ENCODE results near the gene PRPF18.

The PRPF18 gene

DNA sequence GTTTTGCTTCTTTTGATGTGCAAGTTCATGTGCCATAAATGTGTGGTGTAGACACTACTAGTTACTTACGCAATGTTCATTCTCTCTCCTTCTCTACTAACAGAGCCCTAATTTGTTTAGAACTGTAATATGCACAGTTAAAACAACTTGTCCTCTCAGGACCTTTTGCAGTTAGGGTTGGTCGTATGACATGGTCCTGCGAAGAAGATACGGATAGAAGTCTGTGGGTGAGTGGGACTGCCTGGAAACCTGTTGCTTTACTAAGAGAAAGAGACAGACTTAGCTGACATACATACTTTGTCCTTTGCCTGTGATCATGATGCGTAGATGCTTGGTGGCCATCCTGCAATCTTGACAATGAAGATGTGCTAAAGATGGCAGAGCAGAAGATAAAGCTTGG lies 51.1 kb downstream of the PRPF18 start:
- DNase-seq (ENCODE audit: low read depth in 1 of 2, low spot score in 1 of 2): no peak

DNA sequence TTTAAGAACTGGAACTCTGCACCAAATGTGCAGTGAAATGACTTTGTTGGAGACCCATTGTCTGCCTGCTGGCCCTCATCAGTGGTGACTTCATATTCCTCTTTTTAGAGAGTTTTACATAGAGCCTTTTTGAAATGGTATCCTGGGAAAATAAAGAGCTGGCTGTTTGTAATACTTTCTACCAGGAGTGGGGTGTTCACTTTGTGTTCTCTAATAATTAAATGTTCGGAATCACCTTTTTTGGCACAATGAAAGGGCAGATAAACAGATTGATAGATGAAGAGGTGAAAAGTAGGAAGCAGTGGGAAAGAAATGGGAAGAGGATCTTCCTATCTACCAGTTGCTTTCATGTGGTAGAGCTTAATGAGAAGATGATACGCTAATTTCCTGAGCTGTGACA lies 55.5 kb downstream of the PRPF18 start:
- DNase-seq (ENCODE audit: low read depth in 1 of 2, low spot score in 1 of 2): no peak

DNA sequence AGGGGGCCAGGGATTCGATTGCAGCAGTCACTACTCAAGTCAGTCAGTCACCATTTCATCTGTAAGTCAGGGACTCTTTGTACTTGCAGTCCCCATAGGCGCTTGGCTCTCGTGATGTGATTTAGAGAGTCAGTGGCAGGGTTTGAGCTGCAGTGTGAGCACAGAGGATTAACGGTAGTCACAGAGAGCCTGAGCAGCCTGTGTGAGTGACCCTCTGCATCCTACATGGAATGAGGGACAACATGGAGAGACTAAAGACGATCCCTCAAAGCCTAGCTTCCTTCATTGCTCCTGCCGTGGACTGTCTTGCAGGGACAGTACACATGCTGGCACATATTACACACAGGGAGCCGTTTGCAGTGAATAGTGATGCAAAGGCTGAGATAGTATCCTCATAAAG lies 56.3 kb downstream of the PRPF18 start:
- no peak for DNase-seq (ENCODE audit: low read depth in 1 of 2, low spot score in 1 of 2)

GRCh38 chr10:13644866-13645265 lies 58.1 kb downstream of the PRPF18 start:
- no peak for DNase-seq (ENCODE audit: low read depth in 1 of 2, low spot score in 1 of 2)

- DNase-seq (ENCODE audit: low read depth in 1 of 2, low spot score in 1 of 2): no peak
Observed at GRCh38 chr10:13648425-13648824, 61.7 kb downstream of the PRPF18 start.

GRCh38 chr10:13649844-13650520 lies 63.2 kb downstream of the PRPF18 start:
- DNase-seq (ENCODE audit: low read depth in 1 of 2, low spot score in 1 of 2): no peak

DNA sequence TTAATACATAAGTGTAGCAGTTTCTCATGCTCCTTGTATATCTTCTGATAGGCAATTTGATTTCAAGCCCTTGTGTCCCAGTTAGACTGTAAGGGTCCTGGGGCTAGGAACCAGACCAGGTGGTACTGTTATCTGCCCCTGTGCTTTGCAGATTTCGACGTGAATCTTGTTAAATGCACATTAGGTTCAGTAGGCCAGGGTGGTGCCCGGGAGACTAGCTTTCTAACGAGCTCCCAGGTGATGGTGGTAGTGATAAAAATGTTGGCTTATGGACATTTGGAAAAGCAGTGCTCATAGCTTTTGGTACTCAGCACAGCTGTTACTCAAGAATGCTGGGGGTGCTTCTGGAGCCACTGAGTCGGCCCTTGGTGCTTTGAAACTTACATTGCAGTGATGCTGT lies 64.2 kb downstream of the PRPF18 start:
- no peak for DNase-seq (ENCODE audit: low read depth in 1 of 2, low spot score in 1 of 2)

DNA sequence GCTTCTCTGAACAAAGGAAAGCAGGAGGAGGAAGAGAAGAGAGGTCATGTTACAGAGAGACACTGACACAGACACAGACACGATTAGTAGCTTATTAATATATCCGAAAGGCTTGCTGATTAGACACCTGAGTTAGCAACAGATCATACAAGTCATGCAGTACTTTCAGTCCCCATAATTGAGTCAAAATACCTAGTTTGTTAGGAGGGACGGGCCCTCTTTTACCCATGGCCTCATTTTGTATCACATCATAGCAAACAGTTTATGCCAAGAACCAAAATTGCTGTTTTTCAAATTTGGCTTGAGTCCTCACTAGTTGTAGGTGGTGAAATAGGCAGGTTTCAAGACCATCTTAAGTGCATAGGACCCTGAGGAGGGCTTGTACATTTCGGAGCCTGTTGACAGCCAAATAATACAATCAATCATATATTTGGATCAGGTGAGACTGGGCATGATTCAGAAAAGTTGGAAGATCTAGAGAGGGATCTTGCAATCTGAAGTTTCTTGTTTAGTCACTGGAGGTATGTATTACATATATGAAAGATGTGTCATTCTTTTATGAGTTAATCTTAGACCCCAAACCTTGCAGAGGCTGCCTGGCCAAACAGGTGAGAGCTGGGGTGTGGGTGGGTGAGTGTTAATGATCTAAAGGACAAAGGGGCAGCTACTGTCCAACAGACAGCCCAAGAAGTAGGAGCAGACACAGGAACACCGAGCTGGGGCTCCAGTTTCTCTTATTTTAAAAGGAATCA lies 65.4 kb downstream of the PRPF18 start:
- DNase-seq (ENCODE audit: low read depth in 1 of 2, low spot score in 1 of 2): no peak

- DNase-seq (ENCODE audit: low read depth in 1 of 2, low spot score in 1 of 2): no peak
Observed at GRCh38 chr10:13652860-13653259, 66.1 kb downstream of the PRPF18 start.

DNA sequence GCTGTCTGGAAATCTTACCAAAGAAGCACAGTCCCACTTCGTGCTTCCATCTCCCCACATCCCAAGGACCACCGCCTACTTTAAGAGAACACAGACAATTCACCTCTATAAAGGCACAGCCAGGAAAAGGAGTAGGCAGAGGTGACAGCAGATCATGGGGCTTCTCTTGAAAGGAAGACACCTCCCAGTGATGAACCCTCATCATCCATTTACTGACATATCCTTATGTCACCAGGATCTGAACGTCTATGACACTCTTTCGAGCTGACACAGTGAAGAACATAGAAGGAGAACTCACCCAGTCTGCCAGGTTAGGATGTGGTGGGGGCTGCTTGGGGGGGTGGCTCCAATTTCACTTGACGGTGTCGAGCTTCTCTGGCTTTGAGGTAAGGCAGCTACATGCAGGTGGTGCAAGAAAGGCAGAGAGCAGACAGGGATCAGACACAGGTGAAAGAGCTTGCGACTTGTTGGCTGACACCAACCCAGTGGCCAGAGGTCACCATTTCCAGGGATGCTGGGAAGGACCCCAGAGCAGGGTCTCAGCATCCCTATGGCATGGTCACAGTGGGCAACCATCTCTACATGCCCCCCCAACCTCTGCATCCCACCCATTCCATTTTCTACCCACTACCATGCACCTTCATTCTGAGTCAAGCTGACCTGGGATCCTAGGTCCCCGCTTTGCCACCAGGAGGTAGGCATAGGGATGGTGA lies 67.5 kb downstream of the PRPF18 start:
- no peak for DNase-seq (ENCODE audit: low read depth in 1 of 2, low spot score in 1 of 2)

- DNase-seq (ENCODE audit: low read depth in 1 of 2, low spot score in 1 of 2): no peak
Observed at GRCh38 chr10:13654846-13655245, 68.1 kb downstream of the PRPF18 start.

DNA sequence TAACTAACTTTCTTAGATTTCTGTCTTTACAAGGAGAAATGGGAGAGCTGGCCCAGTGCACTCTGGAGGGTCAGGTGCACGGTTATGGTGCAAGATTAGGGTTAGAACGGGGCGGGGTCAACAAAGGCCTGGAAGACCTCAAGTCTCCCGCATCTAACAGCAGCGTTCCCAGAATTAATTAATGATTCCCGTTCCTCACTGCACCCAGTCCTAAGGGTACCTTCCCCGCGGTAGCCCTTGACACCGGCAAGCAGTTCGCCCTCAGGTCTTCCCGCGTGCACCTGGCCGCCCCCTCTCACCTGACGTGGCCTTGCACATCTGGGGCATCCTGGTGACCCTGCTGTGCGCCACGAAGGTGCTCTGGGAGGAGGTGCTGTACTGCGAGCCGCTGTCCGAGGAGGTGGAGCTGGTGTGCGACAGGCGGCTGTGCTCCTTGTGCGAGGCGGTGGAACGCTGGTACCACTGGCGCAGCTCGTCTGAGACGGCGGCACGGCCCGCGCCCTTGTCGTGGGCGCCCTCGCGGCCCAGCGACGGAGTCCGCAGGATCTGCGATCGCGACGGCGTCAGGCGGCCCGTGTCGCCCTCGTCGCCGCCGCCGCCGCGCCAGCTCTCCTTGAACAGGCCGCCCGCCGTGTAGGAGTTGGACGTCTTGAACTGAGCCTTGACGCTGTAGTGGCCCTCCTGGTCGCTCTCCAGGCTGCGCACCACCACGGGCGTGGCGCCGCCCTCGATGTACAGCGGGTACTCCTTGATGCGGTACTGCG lies 69.8 kb downstream of the PRPF18 start:
- DNase-seq (ENCODE audit: low read depth in 1 of 2, low spot score in 1 of 2): no peak

GRCh38 chr10:13657101-13657680 lies 70.4 kb downstream of the PRPF18 start:
- DNase-seq (ENCODE audit: low read depth in 1 of 2, low spot score in 1 of 2): no peak

GRCh38 chr10:13658264-13658663 lies 71.5 kb downstream of the PRPF18 start:
- DNase-seq (ENCODE audit: low read depth in 1 of 2, low spot score in 1 of 2): no peak

GRCh38 chr10:13658871-13659685 lies 72.3 kb downstream of the PRPF18 start:
- DNase-seq (ENCODE audit: low read depth in 1 of 2, low spot score in 1 of 2): no peak

- DNase-seq (ENCODE audit: low read depth in 1 of 2, low spot score in 1 of 2): peak; percentile 39 to 61
Observed at GRCh38 chr10:13659887-13660550, 73.3 kb downstream of the PRPF18 start.

GRCh38 chr10:13660551-13660920 lies 73.8 kb downstream of the PRPF18 start:
- DNase-seq (ENCODE audit: low read depth in 1 of 2, low spot score in 1 of 2): no peak

DNA sequence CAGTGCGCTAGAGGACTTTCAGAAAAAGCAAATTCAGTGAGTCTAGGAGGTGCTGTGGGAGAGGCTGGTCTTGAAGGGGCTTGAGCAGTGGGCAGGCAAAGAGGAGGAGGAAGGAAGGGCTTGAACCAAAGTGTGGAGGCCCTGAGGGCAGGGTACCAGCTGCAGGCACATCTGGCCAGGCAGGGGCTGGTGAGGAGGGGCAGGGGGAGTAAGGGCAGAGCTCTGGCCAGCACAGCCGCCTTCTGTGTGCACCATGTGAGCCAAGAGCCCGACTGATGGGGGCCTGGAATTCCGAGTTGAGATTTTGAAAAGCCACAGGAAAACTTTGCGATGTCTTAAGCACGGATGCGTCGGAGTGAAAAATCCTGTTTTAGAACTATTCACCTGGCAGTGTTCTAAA lies 74.5 kb downstream of the PRPF18 start:
- no peak for DNase-seq (ENCODE audit: low read depth in 1 of 2, low spot score in 1 of 2)

- no peak for DNase-seq (ENCODE audit: low read depth in 1 of 2, low spot score in 1 of 2)
Observed at GRCh38 chr10:13665516-13666262, 78.9 kb downstream of the PRPF18 start.

Data from stimulated activated CD4-positive, alpha-beta T cell treated with anti-CD3 and anti-CD28 coated beads, Interleukin-15, amount 100 ng/mL, for 1 hour (primary cell).